Measurements from ENCODE around the gene ZBTB7B. TPM values are rescaled to one million over a fixed set of nuclear protein-coding genes. Genes with fewer than 3 reads are reported as not detected.

Gene ZBTB7B
- 10 to 100 TPM; 45.5 to 63.4 (median 49.5) TPM for total RNA-seq

DNA sequence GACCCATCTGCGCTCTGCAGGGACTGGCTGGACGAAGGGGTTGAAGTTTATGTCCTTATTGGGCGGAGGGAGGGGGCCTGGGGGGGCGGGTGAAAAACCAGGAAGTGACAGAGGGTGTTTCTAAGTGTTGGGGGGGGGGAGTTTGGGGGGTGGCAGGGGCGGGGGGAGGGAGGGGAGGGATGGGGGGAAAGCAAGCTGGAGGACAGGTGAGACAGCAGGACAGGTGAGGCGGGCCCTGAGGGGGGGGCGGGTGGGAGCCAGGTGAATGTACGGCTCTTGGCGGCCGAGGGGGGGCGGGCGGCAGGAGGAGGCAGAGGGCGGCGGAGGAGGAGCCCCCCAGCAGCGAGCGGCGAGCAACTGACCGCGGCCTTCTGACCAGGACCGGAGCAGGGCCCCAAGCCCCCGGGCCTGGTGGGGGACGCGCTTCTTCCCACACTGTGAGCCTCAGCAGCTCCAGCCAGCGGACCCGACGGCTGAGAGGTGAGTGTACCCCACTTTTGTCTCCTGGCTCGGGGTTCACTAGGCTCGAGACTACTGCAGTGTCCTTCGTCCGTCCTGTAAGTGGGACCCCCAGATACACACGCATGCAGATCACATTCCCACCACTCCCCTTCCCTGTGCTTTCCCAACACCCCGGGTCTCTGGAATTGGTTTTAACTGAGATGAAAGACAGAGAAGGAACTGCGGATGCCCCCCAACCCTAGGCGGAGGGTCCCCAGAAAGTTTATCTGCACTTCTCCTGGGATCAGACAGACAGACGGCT lies at the start of gene ZBTB7B:
Gene ZBTB7B (plus strand): TSS at position 339 of the 763 bp plus-strand sequence. CDS start 11,859 bp downstream, outside the sequence.
- H3K9me3 ChIP-seq = no peaks in the 10 kb centered on the region
- peak within 1 kb of the TSS; percentile 88 to 97 (median 96) for H3K27ac ChIP-seq
- H3K4me1 ChIP-seq = peaks cover 6 to 61% (median 36%) of the 10 kb centered on the region in 3 donors
- H3K36me3 ChIP-seq = no peaks in the 10 kb centered on the region
- no peak for TF ChIP-seq POLR2AphosphoS5 (IDR thresholded peaks at IDR 0.05)
- TF ChIP-seq EP300 (IDR thresholded peaks at IDR 0.05) = no peak
- TF ChIP-seq POLR2A (IDR thresholded peaks at IDR 0.05) = peak in 1 of 2 donors; percentile 20
- TF ChIP-seq, protein P1, sequence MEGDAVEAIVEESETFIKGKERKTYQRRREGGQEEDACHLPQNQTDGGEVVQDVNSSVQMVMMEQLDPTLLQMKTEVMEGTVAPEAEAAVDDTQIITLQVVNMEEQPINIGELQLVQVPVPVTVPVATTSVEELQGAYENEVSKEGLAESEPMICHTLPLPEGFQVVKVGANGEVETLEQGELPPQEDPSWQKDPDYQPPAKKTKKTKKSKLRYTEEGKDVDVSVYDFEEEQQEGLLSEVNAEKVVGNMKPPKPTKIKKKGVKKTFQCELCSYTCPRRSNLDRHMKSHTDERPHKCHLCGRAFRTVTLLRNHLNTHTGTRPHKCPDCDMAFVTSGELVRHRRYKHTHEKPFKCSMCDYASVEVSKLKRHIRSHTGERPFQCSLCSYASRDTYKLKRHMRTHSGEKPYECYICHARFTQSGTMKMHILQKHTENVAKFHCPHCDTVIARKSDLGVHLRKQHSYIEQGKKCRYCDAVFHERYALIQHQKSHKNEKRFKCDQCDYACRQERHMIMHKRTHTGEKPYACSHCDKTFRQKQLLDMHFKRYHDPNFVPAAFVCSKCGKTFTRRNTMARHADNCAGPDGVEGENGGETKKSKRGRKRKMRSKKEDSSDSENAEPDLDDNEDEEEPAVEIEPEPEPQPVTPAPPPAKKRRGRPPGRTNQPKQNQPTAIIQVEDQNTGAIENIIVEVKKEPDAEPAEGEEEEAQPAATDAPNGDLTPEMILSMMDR (IDR thresholded peaks at IDR 0.05) = peak in 2 of 4 experiments; percentile 18 to 21
- ATAC-seq = peak; percentile 32
- WGBS, 2 donors (ENCODE audit: low coverage in 1 of 2) = 0% methylated on average over 4 to 10 of the region's 35 CpGs
- H3K27me3 ChIP-seq = no peaks in the 10 kb centered on the region
- H3K4me3 ChIP-seq = peak within 1 kb of the TSS; percentile 76 to 89

DNA sequence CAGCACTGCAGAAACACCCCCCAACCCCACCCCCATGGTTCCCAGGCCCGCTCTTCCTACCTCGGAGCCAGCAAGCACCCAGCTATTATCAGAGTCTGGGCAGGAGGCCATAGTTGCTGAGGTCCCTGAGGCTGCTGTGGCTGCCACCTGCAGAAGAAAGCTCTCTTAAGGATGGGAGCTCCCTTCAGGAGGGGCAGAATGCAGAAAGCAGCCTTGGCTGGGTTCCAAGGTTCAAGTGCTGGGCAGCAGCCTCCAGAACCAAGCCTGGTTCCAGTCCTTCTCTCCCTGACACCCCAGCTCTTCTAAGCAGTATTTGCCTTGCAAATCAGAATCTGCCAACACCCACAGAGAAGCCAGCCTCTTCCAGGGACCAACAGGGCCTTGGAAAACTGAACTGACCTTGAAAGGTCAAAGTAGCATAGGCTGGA lies 49.0 kb upstream of the ZBTB7B start:
- H3K36me3 ChIP-seq = peaks cover 0 to 35% of the 10 kb centered on the region in 2 donors
- H3K4me3 ChIP-seq = peak overlapping the region in 1 of 2 donors; percentile 63
- ATAC-seq = no peak
- TF ChIP-seq POLR2A (IDR thresholded peaks at IDR 0.05) (no peak), POLR2AphosphoS5 (IDR thresholded peaks at IDR 0.05) (no peak), EP300 (IDR thresholded peaks at IDR 0.05) (no peak)
- TF ChIP-seq, protein P1 (IDR thresholded peaks at IDR 0.05) = no peak
- H3K27me3 ChIP-seq = no peaks in the 10 kb centered on the region
- peak overlapping the region in 3 of 4 donors; percentile 3 to 98 (median 87) for H3K27ac ChIP-seq
- peaks cover 11 to 80% (median 42%) of the 10 kb centered on the region in 3 donors for H3K4me1 ChIP-seq
- no CpG with 5 or more reads among the region's 2 CpGs for WGBS, 2 donors (ENCODE audit: low coverage in 1 of 2)
- H3K9me3 ChIP-seq = no peaks in the 10 kb centered on the region

DNA sequence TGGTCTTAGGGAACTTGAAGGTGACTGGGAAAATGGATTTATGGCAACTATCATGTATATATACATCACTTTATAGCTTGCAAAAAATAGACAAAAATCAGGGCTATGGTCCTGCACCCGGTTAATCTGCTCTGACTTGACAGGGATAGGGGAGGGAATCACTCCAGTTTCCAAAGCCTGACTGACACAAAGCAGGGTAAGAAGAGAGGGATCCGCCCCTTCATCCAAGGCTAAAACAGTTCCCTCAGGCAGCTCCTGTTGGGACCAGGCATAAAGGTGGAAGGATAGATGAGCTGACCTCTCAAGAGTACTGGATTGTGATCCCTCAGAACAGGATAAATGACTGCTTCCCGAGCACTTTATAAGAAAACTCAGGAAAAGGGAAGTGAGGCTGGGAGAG lies 48.1 kb upstream of the ZBTB7B start:
- Histone ChIP-seq H3K9me3 (no peaks in the 10 kb centered on the region), H3K4me3 (peak overlapping the region in 1 of 2 donors; percentile 63), H3K36me3 (peaks cover 0 to 39% of the 10 kb centered on the region in 2 donors), H3K4me1 (peaks cover 11 to 89% (median 42%) of the 10 kb centered on the region in 3 donors), H3K27ac (peak overlapping the region in 3 of 4 donors; percentile 87 to 98 (median 88)), H3K27me3 (no peaks in the 10 kb centered on the region)
- ATAC-seq = no peak
- no peak for TF ChIP-seq POLR2AphosphoS5 (IDR thresholded peaks at IDR 0.05)
- TF ChIP-seq, protein P1 (IDR thresholded peaks at IDR 0.05) = no peak
- TF ChIP-seq EP300 (IDR thresholded peaks at IDR 0.05) = no peak
- no peak for TF ChIP-seq POLR2A (IDR thresholded peaks at IDR 0.05)
- 20 to 71% methylated on average over 1 to 3 of the region's 3 CpGs for WGBS, 2 donors (ENCODE audit: low coverage in 1 of 2)

DNA sequence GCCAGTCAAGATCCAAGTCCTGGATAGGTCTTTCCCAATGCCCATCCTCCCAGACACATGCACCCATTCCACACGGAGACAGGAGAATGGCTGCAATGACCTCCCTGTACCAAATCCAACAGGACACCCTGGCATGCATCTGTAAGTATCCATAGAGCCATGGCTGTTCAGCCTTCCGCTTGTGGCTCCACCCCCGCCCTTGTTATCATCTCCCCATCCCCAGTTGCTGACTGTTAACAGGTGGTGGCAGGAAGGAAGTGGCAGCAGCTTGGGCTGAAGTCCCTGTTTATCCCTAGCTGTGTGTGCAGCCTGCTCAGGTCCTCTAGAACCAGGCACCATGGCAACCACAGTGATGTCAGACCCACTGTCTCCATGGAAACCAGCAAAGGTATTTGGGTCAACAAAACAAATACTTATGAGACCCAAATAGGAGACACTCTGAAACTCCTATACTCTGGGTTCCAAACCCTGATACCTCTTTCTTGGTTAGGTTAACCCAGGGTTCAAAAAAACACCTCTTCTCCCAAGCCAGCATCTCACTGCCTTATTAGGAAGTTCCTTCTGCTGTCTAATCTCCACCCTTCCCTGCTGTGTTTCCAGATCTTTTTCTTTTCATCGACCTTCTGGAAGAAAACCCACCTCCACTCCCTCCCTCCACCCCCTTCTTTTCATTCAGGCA lies 47.4 kb upstream of the ZBTB7B start:
- no peaks in the 10 kb centered on the region for H3K27me3 ChIP-seq
- 16% methylated on average over 3 of the region's 4 CpGs; no CpG with 5 or more reads in 1 of the 2 donors for WGBS, 2 donors (ENCODE audit: low coverage in 1 of 2)
- H3K36me3 ChIP-seq = peaks cover 0 to 37% of the 10 kb centered on the region in 2 donors
- peak; percentile 28 for ATAC-seq
- H3K9me3 ChIP-seq = no peaks in the 10 kb centered on the region
- peaks cover 11 to 95% (median 42%) of the 10 kb centered on the region in 3 donors for H3K4me1 ChIP-seq
- H3K4me3 ChIP-seq = peak overlapping the region; percentile 63 to 66
- TF ChIP-seq POLR2AphosphoS5 (IDR thresholded peaks at IDR 0.05) (peak; percentile 6), EP300 (IDR thresholded peaks at IDR 0.05) (no peak)
- H3K27ac ChIP-seq = peak overlapping the region; percentile 79 to 98 (median 88)
